ENCODE results near the gene SLC16A13. TPM values are rescaled to one million over a fixed set of nuclear protein-coding genes. Genes with fewer than 3 reads are reported as not detected.
"Not testable (repeated sequence)": the region's sequence is repeated elsewhere in the genome, so short reads cannot be mapped to it uniquely, and the experiment has no call there.

SLC16A13 gene
- total RNA-seq, 1 donor from 2014 or later, result 13.5 TPM

- Mint-ChIP-seq H3K9me3 (no peaks in the 10 kb centered on the region), H3K4me3 (no peak overlapping the region), H3K36me3 (no peaks in the 10 kb centered on the region), H3K4me1 (ENCODE audit: unreplicated experiment) (no peaks in the 10 kb centered on the region), H3K27ac (no peak overlapping the region), H3K27me3 (peaks cover 7% of the 10 kb centered on the region)
- DNase-seq (ENCODE audit: extremely low spot score, unreplicated experiment), result no peak
- no peak for TF ChIP-seq CTCF (conservative IDR thresholded peaks at IDR 0.05)
Observed at GRCh38 chr17:7084088-7084487, 48.3 kb downstream of the SLC16A13 start.

- not testable (repeated sequence) for DNase-seq (ENCODE audit: extremely low spot score, unreplicated experiment)
Observed at GRCh38 chr17:7088442-7088841, 52.6 kb downstream of the SLC16A13 start.

GRCh38 chr17:7089570-7089969, 53.8 kb downstream of the SLC16A13 start:
- not testable (repeated sequence) for H3K27ac Mint-ChIP-seq

More at GRCh38 chr17:7088442-7088841, 52.6 kb downstream of the SLC16A13 start:
- not testable (repeated sequence) for H3K27me3 Mint-ChIP-seq; H3K36me3 Mint-ChIP-seq; H3K9me3 Mint-ChIP-seq; H3K27ac Mint-ChIP-seq; H3K4me1 Mint-ChIP-seq (ENCODE audit: unreplicated experiment); H3K4me3 Mint-ChIP-seq

More at GRCh38 chr17:7089570-7089969, 53.8 kb downstream of the SLC16A13 start:
- DNase-seq (ENCODE audit: extremely low spot score, unreplicated experiment); H3K4me3 Mint-ChIP-seq; H3K9me3 Mint-ChIP-seq; H3K36me3 Mint-ChIP-seq; H3K27me3 Mint-ChIP-seq; H3K4me1 Mint-ChIP-seq (ENCODE audit: unreplicated experiment): not testable (repeated sequence)

Other genes starting within 250 kb of the SLC16A13 start
- 0.24 and 1.6 TPM in 2 replicates for gene TEKT1, start 204.3 kb upstream of the SLC16A13 start, total RNA-seq (ENCODE audit: low replicate concordance)
- gene ALOX12, start 40.0 kb upstream of the SLC16A13 start, total RNA-seq (ENCODE audit: low replicate concordance), result 0.34 and 2.1 TPM in 2 replicates
- gene RNASEK, start 23.4 kb upstream of the SLC16A13 start, total RNA-seq (ENCODE audit: low replicate concordance), result 176 and 208 TPM in 2 replicates
- not detected in 2 replicates for gene BCL6B, start 13.0 kb upstream of the SLC16A13 start, total RNA-seq (ENCODE audit: low replicate concordance)
- 3.9 and 10.5 TPM in 2 replicates for gene SLC16A11, start 8.1 kb downstream of the SLC16A13 start, total RNA-seq (ENCODE audit: low replicate concordance)
- gene CLEC10A, start 44.2 kb downstream of the SLC16A13 start, total RNA-seq (ENCODE audit: low replicate concordance), result not detected in 2 replicates
- gene ASGR2, start 78.8 kb downstream of the SLC16A13 start, total RNA-seq (ENCODE audit: low replicate concordance), result 0.82 and 1.3 TPM in 2 replicates
- 7.5 and 9.7 TPM in 2 replicates for gene ASGR1, start 143.4 kb downstream of the SLC16A13 start, total RNA-seq (ENCODE audit: low replicate concordance)
- gene DLG4, start 183.8 kb downstream of the SLC16A13 start, total RNA-seq (ENCODE audit: low replicate concordance), result 7.8 and 46.1 TPM in 2 replicates
- 573 and 617 TPM in 2 replicates for gene ACADVL, start 183.9 kb downstream of the SLC16A13 start, total RNA-seq (ENCODE audit: low replicate concordance)
- 62.8 and 93.9 TPM in 2 replicates for gene DVL2, start 198.5 kb downstream of the SLC16A13 start, total RNA-seq (ENCODE audit: low replicate concordance)
- gene PHF23, start 203.4 kb downstream of the SLC16A13 start, total RNA-seq (ENCODE audit: low replicate concordance), result 42.8 and 61.1 TPM in 2 replicates
- gene GABARAP, start 206.4 kb downstream of the SLC16A13 start, total RNA-seq (ENCODE audit: low replicate concordance), result 478 and 570 TPM in 2 replicates
- gene CTDNEP1, start 215.7 kb downstream of the SLC16A13 start, total RNA-seq (ENCODE audit: low replicate concordance), result 138 and 154 TPM in 2 replicates
- gene ELP5, start 216.2 kb downstream of the SLC16A13 start, total RNA-seq (ENCODE audit: low replicate concordance), result 43.1 and 55.7 TPM in 2 replicates
- gene CLDN7, start 226.5 kb downstream of the SLC16A13 start, total RNA-seq (ENCODE audit: low replicate concordance), result 118 and 284 TPM in 2 replicates
- gene SLC2A4, start 245.7 kb downstream of the SLC16A13 start, total RNA-seq (ENCODE audit: low replicate concordance), result 1.2 and 4.0 TPM in 2 replicates